Fibroblast of pulmonary artery (primary cell): ENCODE measurements around the gene C1QTNF5.

Experiments used
- DNase-seq: peaks from one replicate; pipeline ENCODE4 v3.0.0-alpha.2; 2010; ENCODE audit warnings: low read depth
- H3K4me3 ChIP-seq: replicated peaks from 2 replicates; pipeline ENCODE4 v1.5.1; 2011; ENCODE audit warnings: low read depth, mild to moderate bottlenecking, control low read depth, low read length, moderate library complexity
- CTCF ChIP-seq: IDR thresholded peaks from 2 replicates; pipeline ENCODE4 v1.5.1; 2011; ENCODE audit warnings: mild to moderate bottlenecking, control low read depth, low read length, inconsistent platforms; ENCODE audit errors: missing control alignments

The C1QTNF5 gene

GRCh38 chr11:119381181-119381988 is 40.7 kb upstream of the C1QTNF5 start, which contains the start of gene USP2:
USP2 (minus strand) TSS chr11:119381690; CDS start chr11:119373480, 8,210 bp downstream.
- peak; percentile 65 for TF ChIP-seq CTCF
- peak; percentile 96 for DNase-seq
- H3K4me3 ChIP-seq, result peak within 1 kb of the TSS; percentile 58

DNA sequence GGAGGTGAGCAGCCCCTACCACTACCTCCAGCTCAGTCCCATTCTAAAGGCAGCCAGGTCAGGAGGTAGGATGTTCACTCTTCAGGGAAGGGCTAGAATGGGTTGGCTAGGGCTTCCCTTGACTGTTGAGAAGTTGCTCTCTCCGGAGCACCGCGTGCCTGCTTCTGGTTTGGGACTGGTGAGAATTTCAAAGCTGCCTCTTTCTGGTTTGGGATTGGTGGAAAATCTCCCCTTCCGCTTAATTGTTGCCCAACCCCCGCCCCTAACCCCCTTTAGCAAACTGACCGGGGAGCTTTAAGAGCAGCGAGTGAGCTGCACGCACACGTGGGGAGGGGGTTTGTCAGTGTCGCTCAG is 40.1 kb upstream of the C1QTNF5 start:
- peak overlapping the region; percentile 58 for H3K4me3 ChIP-seq
- no peak for DNase-seq

DNA sequence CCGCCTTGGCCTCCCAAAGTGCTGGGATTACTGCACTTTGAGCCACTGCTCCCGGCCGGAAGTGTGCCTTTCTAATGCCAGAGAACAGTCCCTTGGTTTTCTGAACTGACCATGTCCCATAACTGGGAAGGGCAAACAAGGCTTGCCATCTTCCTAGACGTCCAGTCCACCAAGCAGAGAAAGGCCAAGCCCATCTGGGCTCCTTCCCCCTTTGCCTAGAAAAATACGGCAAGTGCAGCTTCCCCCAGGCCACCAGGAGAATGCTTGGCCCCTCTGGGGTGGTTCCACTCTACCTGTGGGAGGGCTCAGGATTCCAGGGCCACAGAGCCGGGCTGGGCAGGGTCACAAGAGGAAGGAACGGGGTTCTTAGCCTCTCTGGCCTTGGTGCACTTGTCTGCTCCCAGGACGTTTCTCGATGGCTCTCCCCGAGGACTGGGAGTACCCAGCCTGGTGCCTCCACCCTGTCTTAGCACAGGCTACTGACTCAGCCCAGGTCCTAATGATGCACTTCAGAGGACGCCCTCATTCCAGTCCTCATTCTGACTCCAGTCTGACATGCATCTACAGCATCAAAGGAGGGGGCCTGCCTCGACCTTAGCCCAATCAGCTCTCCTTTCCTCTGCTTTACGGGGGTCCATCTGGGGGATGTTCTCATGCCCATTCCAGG is 39.6 kb upstream of the C1QTNF5 start:
- DNase-seq, result no peak
- no peak overlapping the region for H3K4me3 ChIP-seq
- TF ChIP-seq CTCF, result no peak

More for the DNA sequence above, 40.1 kb upstream of the C1QTNF5 start:
- no peak for TF ChIP-seq CTCF

GRCh38 chr11:119378851-119379465 is 38.3 kb upstream of the C1QTNF5 start:
- no peak for TF ChIP-seq CTCF
- H3K4me3 ChIP-seq, result no peak overlapping the region
- no peak for DNase-seq

GRCh38 chr11:119377961-119378667 is 37.4 kb upstream of the C1QTNF5 start:
- TF ChIP-seq CTCF, result no peak
- DNase-seq, result no peak
- H3K4me3 ChIP-seq, result no peak overlapping the region

DNA sequence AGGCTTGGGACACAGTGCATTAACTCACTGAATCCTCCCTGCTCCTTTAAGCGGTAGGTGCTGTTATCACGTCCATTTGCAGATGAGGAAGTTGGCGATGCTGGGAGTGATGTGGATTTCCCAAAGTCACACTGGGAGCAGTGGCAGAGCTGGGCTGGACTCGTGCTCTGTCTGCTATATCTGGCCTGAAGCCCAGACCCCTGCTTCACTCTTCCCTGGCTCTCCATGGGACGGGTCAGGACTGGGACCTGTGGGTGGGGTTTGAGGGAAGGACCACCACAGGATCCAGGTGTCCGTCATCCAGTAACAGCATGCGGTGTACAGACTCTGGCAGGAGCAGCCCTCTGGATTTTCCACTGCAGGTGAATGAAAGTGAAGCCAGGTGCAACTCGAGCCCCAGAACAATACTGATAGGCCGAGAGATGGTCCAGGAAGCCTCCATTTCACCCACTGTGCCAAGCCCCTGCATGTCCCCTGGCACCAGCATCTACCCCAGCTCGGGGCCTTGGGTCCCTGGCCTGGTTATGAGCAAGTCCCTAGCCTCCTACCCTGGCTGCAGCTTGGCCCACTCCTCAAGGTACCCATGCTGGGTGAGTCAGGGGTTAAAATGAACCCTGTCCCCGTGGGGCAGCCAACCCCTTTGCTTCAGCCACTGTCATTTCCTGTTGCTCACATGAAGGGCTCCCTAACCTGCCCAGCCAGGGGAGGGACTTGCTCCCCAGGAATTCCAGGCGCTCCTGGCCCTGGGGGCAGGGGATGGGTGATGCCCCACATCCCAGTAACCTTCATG is 36.6 kb upstream of the C1QTNF5 start:
- TF ChIP-seq CTCF, result no peak
- no peak for DNase-seq
- no peak overlapping the region for H3K4me3 ChIP-seq
